GM19395 (cell line): ENCODE measurements around the gene RNASE3.
A peak's percentile ranks its signal among the peaks of the same experiment; 100 is the strongest.
"Not testable (repeated sequence)": the region's sequence is repeated elsewhere in the genome, so short reads cannot be mapped to it uniquely, and the experiment has no call there.

Experiments used
- ATAC-seq: cut with Tn5 transposase; IDR thresholded peaks from one replicate; pipeline ENCODE4 v1.9.1; 2021; ENCODE audit warnings: mild to moderate bottlenecking, moderate library complexity; ENCODE audit not compliant: unreplicated experiment

The RNASE3 gene

GRCh38 chr14:20891126-20891825 lies at the start of gene RNASE3:
RNASE3 (plus strand) TSS chr14:20891385; CDS start chr14:20891687, 302 bp downstream.
- not testable (repeated sequence) for ATAC-seq

GRCh38 chr14:20846560-20846959 lies 44.6 kb upstream of the RNASE3 start:
- no peak for ATAC-seq

GRCh38 chr14:20848316-20848954 lies 42.8 kb upstream of the RNASE3 start:
- no peak for ATAC-seq

- ATAC-seq = no peak
Observed at GRCh38 chr14:20848955-20849570, 42.1 kb upstream of the RNASE3 start.

GRCh38 chr14:20853042-20853441 lies 38.1 kb upstream of the RNASE3 start:
- no peak for ATAC-seq

GRCh38 chr14:20855652-20856291 lies 35.4 kb upstream of the RNASE3 start:
- peak; percentile 87 for ATAC-seq

GRCh38 chr14:20857207-20857606 lies 34.0 kb upstream of the RNASE3 start:
- no peak for ATAC-seq

GRCh38 chr14:20857630-20858261 lies 33.4 kb upstream of the RNASE3 start:
- ATAC-seq = no peak

GRCh38 chr14:20866194-20866593 lies 25.0 kb upstream of the RNASE3 start:
- no peak for ATAC-seq

- ATAC-seq = no peak
Observed at GRCh38 chr14:20866963-20867362, 24.2 kb upstream of the RNASE3 start.

- ATAC-seq = no peak
Observed at GRCh38 chr14:20873370-20874177, 17.6 kb upstream of the RNASE3 start.

- ATAC-seq = no peak
Observed at GRCh38 chr14:20877016-20877415, 14.2 kb upstream of the RNASE3 start.

GRCh38 chr14:20878695-20879094 lies 12.5 kb upstream of the RNASE3 start:
- no peak for ATAC-seq

GRCh38 chr14:20881229-20881628 lies 10.0 kb upstream of the RNASE3 start:
- not testable (repeated sequence) for ATAC-seq

- not testable (repeated sequence) for ATAC-seq
Observed at GRCh38 chr14:20882787-20883186, 8.4 kb upstream of the RNASE3 start.

- not testable (repeated sequence) for ATAC-seq
Observed at GRCh38 chr14:20888411-20888810, 2.8 kb upstream of the RNASE3 start.

- not testable (repeated sequence) for ATAC-seq
Observed at GRCh38 chr14:20895322-20895721, 4.1 kb downstream of the RNASE3 start.

- ATAC-seq = no peak
Observed at GRCh38 chr14:20904393-20905029, 13.3 kb downstream of the RNASE3 start.

- ATAC-seq = no peak
Observed at GRCh38 chr14:20905676-20906075, 14.5 kb downstream of the RNASE3 start.

GRCh38 chr14:20907214-20907613 lies 16.0 kb downstream of the RNASE3 start:
- ATAC-seq = no peak
